ENCODE results near the gene TMEM63A. TPM values are rescaled to one million over a fixed set of nuclear protein-coding genes. Genes with fewer than 3 reads are reported as not detected.
A peak's percentile ranks its signal among the peaks of the same experiment; 100 is the strongest.

TMEM63A gene
- total RNA-seq, 1 donor from 2014 or later, result 4.7 TPM

DNA sequence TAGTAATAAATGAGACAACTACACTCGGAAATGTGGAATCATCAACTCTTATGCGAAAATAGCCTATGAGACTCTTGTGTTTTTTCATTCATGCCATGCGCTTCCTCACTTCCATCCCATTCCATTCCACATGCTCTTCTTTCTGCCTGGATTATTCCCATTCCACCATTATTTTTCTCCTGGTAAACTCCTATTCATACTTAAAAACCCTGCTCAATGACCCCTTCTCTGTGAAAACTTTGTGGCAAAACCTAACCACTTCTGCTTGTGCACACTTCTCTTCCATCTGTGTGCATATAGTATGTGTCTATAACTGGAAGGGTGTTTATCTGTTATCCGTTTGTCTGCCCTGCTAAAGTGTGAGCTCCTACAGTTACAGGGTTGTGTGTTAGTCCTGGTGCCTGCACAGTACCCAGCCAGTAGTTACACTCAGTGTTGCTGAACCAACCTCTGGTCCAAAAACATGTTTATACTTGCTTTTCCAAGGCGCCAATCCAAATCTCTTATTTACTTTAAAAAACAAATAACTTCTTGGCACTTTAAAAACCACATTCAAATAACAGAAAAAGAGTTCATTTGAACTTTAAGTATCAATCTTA, 61.6 kb downstream of the TMEM63A start:
- peaks cover 2% of the 10 kb centered on the region for H3K36me3 ChIP-seq (ENCODE audit: control insufficient read depth, insufficient read depth, low read length)
- TF ChIP-seq, protein P1, sequence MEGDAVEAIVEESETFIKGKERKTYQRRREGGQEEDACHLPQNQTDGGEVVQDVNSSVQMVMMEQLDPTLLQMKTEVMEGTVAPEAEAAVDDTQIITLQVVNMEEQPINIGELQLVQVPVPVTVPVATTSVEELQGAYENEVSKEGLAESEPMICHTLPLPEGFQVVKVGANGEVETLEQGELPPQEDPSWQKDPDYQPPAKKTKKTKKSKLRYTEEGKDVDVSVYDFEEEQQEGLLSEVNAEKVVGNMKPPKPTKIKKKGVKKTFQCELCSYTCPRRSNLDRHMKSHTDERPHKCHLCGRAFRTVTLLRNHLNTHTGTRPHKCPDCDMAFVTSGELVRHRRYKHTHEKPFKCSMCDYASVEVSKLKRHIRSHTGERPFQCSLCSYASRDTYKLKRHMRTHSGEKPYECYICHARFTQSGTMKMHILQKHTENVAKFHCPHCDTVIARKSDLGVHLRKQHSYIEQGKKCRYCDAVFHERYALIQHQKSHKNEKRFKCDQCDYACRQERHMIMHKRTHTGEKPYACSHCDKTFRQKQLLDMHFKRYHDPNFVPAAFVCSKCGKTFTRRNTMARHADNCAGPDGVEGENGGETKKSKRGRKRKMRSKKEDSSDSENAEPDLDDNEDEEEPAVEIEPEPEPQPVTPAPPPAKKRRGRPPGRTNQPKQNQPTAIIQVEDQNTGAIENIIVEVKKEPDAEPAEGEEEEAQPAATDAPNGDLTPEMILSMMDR (IDR thresholded peaks at IDR 0.05; ENCODE audit: insufficient read depth, low read length, severe bottlenecking), result no peak
- DNase-seq (ENCODE audit: low read depth), result peak; percentile 82
- H3K27me3 ChIP-seq (ENCODE audit: control insufficient read depth, insufficient read depth, low read length), result no peaks in the 10 kb centered on the region
- no peak overlapping the region for H3K4me3 ChIP-seq (ENCODE audit: low read depth, low read length)
- no peak for FAIRE-seq

DNA sequence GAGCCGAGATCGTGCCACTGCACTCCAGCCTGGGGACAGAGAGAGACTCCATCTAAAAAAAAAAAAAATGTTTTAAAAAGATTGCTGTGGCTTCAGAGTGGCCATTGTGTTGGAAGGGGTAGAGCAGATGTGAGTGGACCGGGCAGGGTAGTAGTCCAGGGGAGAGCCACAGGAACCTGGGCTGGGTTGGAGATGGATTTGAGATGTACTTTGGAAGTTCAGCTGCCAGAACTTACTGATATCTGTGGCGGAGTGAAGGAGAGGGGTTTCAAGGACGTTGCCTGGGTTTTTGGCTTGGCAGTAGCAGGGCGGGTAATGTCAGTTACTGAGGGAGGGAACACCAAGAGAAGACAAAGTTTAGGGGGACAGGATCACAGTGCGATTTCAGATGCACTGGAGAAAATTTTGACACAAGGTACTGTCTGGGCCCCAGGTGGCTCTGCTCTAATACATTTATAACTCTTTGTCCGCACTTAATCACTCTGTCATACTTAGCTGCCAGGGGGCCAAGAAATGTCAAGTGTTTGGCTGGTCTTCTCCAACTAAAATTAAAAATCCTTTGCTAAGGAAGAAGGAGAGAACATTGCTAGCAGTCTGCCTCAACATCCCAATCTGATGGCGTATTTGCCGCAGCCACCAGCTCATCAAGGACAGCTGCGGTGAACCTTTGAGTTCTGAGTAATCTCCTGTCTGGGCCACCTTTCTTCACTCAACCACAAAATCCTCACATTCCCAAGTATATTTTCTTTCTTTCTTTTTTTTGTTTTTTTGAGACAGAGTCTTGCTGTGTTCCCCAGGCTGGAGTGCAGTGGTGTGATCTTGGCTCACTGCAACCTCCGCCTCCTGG, 62.6 kb downstream of the TMEM63A start:
- TF ChIP-seq, protein P1 (IDR thresholded peaks at IDR 0.05; ENCODE audit: insufficient read depth, low read length, severe bottlenecking), result no peak
- DNase-seq (ENCODE audit: low read depth) (no peak), FAIRE-seq (no peak)
- H3K4me3 ChIP-seq (ENCODE audit: low read depth, low read length), result no peak overlapping the region
- peaks cover 3% of the 10 kb centered on the region for H3K36me3 ChIP-seq (ENCODE audit: control insufficient read depth, insufficient read depth, low read length)
- no peaks in the 10 kb centered on the region for H3K27me3 ChIP-seq (ENCODE audit: control insufficient read depth, insufficient read depth, low read length)

DNA sequence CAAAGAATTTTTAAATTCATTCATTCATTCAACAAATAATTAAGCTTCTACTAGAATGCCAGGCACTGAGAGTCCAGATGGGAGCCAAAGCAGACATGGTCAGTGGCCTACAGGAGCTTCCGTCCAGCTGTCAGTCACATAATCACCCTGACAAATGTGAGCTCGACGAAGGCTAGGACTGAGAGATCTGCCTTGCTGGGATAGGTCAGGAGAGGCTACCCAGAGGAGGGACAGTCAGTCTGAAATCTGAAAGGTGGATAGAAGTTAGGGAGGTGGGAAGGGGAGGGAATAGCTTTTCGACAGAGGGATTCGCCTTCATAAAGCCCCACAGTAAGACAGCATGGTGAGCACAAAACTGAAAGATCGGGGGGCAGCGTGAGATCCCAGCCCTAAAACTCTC, 64.0 kb downstream of the TMEM63A start:
- H3K4me3 ChIP-seq (ENCODE audit: low read depth, low read length), result no peak overlapping the region
- FAIRE-seq (no peak), DNase-seq (ENCODE audit: low read depth) (no peak)
- TF ChIP-seq, protein P1 (IDR thresholded peaks at IDR 0.05; ENCODE audit: insufficient read depth, low read length, severe bottlenecking), result no peak
- peaks cover 5% of the 10 kb centered on the region for H3K36me3 ChIP-seq (ENCODE audit: control insufficient read depth, insufficient read depth, low read length)
- H3K27me3 ChIP-seq (ENCODE audit: control insufficient read depth, insufficient read depth, low read length), result no peaks in the 10 kb centered on the region

DNA sequence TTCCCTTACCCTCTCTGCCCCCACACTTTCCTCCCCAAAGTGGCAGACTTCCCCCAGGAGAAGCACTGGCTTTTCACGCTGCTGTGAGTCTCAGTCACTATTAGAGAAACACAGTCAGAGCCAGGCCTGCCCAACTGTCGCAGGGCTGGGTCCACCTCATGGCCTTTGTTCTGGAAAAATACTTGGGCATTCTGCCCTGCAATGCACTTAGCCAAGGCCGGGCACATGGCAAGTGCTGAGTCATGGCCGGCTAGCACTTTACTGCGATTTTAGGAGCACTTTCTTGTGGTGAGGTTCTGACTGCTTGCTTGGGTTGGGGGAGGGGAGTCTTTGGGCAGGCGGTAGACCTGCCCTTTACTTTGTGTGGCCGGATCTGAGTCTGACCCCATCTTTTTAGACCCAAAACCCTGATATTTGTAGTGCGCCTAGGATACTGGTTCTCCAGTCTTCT, 64.5 kb downstream of the TMEM63A start:
- TF ChIP-seq, protein P1 (IDR thresholded peaks at IDR 0.05; ENCODE audit: insufficient read depth, low read length, severe bottlenecking), result no peak
- Histone ChIP-seq H3K4me3 (ENCODE audit: low read depth, low read length) (no peak overlapping the region), H3K36me3 (ENCODE audit: control insufficient read depth, insufficient read depth, low read length) (peaks cover 4% of the 10 kb centered on the region), H3K27me3 (ENCODE audit: control insufficient read depth, insufficient read depth, low read length) (no peaks in the 10 kb centered on the region)
- peak; percentile 79 for DNase-seq (ENCODE audit: low read depth)
- peak; percentile 13 for FAIRE-seq

DNA sequence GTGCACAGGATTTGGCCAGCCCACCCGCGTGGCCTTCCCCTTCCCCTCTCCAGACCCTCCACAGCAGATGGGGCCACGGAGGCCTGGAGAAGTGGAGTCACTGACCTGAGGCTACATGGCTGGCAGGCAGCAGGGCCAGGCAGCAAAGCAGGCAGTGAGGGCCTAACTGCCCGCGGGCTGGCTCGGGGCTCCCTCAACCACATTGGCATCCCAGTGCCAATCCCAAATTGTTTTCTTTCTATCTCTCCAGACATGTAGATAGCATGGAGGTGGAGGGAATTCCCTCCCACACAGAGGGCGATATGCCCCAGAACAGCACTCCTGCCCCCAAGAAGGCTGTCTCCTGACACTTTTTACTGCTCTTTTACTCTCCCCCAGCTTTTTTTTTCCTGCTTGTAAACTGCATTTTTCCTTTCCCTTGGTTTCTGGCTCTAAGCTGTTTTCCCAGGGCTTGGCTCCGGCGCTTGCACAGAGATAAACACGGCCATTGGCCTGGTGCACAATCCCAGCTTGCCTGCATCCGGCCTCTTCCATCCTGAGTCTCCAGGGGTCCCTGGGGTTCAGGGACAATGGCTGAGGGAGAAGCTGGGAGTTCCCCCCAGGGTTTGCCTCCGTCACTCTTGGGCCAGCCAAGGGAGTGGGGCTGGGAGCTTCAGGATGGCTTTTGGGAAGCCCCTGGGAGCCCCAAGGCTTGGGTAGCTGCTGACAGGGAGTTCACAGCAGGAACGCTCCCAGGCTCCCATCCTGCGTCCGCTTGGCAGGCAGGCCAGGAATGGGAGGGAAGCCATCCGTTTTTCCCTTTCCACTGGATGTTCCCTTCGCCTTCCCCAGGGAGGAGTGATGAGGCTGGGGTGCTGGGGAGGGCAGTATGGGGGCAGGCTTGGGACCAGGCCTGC, 65.3 kb downstream of the TMEM63A start:
- Histone ChIP-seq H3K27me3 (ENCODE audit: control insufficient read depth, insufficient read depth, low read length) (no peaks in the 10 kb centered on the region), H3K36me3 (ENCODE audit: control insufficient read depth, insufficient read depth, low read length) (peaks cover 2% of the 10 kb centered on the region), H3K4me3 (ENCODE audit: low read depth, low read length) (no peak overlapping the region)
- TF ChIP-seq, protein P1 (IDR thresholded peaks at IDR 0.05; ENCODE audit: insufficient read depth, low read length, severe bottlenecking), result no peak
- DNase-seq (ENCODE audit: low read depth) (no peak), FAIRE-seq (no peak)
